COLO668 (cell line): ENCODE data around the gene GJE1.
"Not testable (repeated sequence)": the region's sequence is repeated elsewhere in the genome, so short reads cannot be mapped to it uniquely, and the experiment has no call there.

ENCODE experiments used
- DNase-seq: peaks from one replicate; lab custom pipeline; 2025; ENCODE audit not compliant: unreplicated experiment; lab: John Stamatoyannopoulos, UW

The GJE1 gene, protein sequence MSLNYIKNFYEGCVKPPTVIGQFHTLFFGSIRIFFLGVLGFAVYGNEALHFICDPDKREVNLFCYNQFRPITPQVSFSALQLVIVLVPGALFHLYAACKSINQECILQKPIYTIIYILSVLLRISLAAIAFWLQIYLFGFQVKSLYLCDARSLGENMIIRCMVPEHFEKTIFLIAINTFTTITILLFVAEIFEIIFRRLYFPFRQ

GRCh38 chr6:142132625-142133024 is at the start of gene GJE1:
GJE1 (plus strand) TSS chr6:142132925; CDS start chr6:142133159, 234 bp downstream.
- DNase-seq, result no peak

- peak; percentile 27 for DNase-seq
Measured at GRCh38 chr6:142087950-142088857, 44.5 kb upstream of the GJE1 start.

DNA sequence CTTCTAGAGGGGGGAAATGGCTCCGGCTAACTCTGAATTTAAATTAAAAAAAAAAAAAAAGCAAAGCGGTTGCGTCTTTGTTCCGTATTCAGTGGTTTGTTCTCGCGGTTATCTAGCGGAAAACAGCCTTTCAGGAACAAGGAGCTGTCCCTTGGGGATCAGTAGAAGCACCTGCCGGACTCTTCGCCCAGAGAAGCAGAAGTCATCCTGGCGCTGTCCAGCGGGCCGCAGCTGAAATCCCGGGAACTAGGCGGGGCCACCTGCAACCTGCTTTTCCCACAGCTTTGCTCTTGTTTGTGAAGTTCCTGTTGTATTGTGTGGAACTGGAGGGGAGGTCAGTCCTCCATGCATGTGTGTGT is 43.9 kb upstream of the GJE1 start:
- DNase-seq, result peak; percentile 35

DNA sequence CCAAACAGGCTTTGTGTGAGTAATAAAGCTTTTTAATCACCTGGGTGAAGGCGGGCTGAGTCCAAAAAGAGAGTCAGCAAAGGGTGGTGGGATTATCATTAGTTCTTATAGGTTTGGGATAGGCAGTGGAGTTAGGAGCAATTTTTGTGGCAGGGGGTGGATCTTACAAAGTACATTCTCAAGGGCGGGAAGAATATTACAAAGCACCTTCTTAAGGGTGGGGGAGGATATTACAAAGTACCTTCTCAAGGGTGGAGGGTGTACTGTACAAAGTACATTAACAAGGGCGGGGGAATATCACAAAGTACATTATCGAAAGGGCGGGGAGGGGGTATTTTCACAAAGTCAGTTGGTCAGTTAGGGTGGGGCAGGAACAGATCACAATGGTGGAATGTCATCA is 27.9 kb upstream of the GJE1 start:
- DNase-seq, result not testable (repeated sequence)

GRCh38 chr6:142110820-142111219 is 21.9 kb upstream of the GJE1 start:
- not testable (repeated sequence) for DNase-seq

- peak; percentile 69 for DNase-seq
Measured at GRCh38 chr6:142112451-142113061, 20.2 kb upstream of the GJE1 start.

- no peak for DNase-seq
Measured at GRCh38 chr6:142117366-142117765, 15.4 kb upstream of the GJE1 start.

DNA sequence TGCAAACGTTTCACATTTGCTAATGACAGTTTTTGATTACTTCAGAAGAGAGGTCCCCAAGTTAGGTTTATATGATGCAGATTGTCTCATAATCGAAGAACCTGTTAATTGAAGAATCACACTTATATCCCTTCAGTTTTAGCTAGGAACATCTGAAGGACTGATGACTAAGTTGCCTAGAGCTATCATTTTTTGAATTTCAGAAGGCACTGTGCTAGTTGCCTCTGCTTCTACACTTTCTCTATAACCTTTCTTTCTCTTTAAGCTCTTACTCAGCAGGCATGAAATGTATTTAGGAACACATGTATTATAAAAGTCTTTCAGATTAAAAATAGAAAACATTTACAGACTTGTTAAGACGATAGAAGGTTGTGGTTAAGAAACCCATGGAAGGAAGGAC is 14.4 kb upstream of the GJE1 start:
- no peak for DNase-seq

DNA sequence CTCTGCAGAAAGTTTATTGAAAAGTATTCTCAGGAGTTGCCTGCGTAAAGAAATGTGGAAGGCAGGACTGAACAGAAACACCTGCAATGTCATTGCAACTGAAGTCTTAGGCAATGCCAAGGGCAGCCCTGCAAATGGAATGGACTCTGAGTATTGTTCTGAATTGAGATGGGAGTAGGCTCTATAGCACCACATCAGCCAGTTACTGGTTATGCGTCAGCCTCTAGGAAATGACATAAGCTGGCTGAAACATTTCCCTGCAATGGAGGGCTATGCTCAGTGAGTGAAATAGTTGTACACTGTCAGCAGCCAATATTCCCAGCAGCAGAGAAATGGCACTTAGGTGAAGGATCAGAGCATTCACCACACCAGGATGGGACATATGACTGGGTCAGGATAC is 13.8 kb upstream of the GJE1 start:
- no peak for DNase-seq

DNA sequence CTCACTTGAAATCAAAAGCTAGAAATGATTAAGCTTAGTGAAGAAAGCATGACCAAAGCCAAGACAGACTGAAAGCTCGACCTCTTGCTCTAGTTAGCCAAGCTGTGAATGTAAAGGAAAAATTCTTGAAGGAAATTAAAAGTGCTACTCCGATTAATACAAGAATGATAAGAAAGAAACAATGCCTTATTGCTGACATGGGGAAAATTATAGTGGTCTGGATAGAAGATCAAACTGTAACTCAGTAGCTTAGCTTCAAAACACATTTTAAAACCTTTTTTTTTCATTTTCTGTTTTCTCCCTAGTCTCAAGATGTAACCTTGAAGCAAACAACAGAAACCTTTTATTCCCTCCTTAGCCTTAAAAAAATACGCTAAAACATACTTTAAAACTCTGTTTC is 11.4 kb upstream of the GJE1 start:
- DNase-seq, result no peak

DNA sequence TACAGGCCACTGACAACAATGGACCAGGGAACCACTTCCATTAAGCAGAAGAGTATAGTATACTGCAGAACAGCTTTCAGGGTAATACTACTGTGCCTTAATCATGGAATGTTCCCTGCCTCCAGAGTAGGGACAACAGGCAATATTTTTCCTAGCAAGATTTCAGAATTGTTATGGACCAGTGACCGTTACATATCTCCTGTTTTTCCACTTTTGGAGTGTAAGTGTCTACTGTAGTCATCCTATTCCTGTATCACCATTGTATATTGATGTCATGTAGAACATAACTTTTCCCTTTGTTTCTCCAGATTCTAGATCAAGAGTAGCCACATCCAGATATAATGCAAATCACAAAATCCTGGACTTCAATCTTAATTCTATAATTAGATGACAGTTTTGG is 1.9 kb upstream of the GJE1 start:
- DNase-seq, result no peak

GRCh38 chr6:142138876-142139275 is 6.2 kb downstream of the GJE1 start:
- DNase-seq, result no peak

DNA sequence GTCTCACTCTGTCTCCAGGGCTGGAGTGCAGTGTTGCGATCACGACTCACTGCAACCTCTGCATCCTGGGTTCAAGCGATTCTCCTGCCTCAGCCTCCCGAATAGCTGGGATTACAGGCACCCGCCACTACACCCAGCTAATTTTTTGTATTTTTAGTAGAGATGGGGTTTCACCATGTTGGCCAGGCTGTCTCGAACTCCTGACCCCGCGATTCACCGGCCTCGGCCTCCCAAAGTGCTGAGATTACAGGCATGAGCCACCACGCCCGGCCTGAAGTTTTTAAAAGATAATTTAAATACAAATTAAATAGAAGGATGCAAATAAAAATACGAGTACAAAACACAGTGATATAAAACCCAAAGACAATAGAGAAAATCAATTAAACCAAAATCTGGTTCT is 8.8 kb downstream of the GJE1 start:
- not testable (repeated sequence) for DNase-seq

DNA sequence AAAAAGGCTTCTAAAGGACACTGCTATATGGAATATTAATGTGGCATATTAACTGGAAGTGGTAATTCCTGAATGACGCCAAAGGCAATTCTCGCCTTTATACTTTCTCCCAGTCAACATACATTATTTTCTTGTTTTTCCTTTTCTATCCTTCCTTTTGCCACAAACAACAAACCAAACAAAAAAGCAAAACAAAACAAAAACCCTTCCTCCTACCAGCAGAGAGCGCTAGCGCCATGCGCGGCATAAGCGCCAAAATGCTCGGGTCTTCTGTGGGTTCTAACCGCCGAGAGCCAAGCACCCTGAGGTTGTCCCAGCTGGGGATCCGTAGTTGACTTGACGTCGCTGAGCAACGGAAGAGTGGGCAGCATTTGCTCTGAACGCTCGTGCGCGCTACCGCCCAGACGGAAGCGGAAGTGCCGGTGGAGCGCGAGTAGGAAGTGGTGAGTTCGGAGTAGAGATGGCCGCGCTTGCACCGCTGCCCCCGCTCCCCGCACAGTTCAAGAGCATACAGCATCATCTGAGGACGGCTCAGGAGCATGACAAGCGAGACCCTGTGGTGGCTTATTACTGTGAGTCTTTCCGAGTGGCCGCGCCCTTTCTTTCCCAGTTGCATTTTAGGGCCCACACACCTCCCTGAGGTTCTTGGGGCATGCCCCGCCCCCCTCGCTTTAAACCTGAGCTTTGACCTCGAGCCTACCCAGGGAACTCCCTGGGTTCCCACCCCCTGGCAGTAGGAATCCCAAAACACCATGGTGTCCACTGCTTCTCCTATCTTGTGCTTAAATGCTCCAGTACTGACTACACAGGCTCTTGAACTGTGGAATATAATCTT is 14.3 kb downstream of the GJE1 start, which contains the start of the genes NMBR and VTA1:
NMBR (minus strand) TSS at position 295 of the 835 bp plus-strand sequence. CDS start 58,464 bp downstream, outside the sequence.
VTA1 (plus strand) TSS at position 436 of the 835 bp plus-strand sequence; CDS start at position 461, 25 bp downstream.
- DNase-seq, result peak; percentile 94

- DNase-seq, result no peak
Measured at GRCh38 chr6:142152746-142153145, 20.0 kb downstream of the GJE1 start.

GRCh38 chr6:142153196-142153595 is 20.5 kb downstream of the GJE1 start:
- no peak for DNase-seq

DNA sequence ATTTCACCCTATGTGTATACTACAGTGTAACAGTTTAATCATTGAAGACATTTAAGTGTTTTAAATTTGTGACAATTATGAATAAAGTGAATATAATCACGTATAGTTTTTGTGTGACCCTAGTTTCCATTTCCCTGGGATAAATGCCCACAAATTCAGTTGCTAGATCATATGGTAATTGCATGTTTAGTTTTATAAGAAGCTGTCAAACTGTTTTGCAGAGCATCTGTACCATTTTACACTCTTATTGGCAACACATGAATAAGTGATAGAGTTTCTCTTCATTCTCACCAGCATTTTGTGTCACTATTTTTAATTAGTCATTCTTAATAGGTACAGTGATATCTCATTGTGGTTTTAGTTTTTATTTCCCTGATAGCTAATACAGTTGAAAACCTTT is 21.6 kb downstream of the GJE1 start:
- DNase-seq, result no peak

DNA sequence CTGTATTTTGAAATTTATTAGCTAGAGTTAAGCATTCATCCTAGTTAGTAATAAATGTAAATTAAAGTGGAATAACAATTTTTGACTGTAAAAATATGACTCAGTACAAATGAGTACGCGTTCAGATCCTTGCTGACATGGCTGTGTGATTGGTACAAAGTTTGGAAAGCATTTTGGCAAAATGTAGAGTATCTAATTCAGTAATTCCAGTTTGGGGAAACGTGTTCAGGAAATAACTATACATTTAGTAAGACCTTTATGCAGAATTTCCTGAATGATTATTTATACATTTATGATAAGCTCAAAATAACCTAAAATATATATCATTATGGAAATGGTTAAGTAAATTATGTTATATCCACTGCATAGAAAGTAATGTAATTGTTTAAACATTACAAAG is 22.4 kb downstream of the GJE1 start:
- DNase-seq, result no peak

DNA sequence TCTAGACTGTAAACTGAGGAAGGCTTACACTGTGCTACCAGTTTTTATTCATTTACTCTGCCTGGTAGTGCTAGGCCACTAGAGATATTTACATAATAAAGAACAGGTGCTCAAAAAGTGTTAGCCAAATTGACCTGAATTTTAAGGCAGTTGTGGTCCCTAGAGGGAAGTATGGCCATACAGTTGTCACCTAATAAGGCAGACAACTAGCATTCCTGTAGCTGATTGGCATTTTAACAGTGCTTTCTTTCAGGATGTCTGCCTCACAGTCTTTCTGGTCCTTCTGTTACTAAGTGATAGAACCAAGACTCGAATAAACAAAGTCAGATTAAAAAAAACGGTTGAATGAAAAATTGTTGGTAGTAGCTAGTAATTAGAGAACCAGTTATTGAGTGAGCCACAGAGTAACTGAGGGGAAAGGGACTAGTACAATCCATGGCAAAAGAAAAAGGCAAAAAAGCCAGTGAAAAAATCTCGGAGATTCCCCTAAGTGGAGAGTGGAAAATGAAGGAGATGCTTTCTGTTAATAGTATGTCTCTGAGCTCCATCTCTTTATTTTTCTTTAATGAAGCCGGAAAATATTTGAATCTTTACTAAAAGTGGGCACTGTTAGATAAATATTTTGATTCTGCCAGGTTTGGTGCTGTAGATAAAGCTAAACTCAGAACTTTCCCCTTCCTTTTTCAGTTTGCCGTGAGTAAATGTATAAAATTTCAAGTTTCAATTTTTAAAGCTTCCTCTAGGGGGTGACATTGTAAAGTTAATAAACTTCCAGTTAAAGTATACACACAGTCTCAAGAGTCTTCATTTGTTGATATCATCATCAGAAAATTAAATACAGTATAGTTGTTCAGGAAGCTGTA is 23.4 kb downstream of the GJE1 start:
- no peak for DNase-seq

DNA sequence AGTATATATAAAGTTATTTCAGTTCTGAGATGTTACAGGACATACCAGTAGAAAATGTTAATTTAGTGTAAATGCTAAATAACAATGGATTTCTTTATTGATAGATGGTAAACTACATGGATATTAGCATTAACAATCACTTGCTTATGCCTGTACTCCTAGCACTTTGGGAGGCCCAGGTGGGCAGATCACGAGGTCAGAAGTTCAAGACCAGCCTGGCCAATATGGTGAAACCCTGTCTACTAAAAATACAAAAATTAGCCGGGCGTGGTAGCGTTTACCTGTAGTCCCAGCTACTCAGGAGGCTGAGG is 24.0 kb downstream of the GJE1 start:
- not testable (repeated sequence) for DNase-seq
